OCI-LY7 (cell line): ENCODE measurements around the gene UBTF.

Source experiments
- EZH2phosphoT487 ChIP-seq: fragments of 200-600 bp; sonication (generic); IDR thresholded peaks from 2 replicates; pipeline ENCODE4 v1.6.1; 2018; ENCODE audit warnings: low read depth, borderline replicate concordance, mild to moderate bottlenecking, mixed run types, antibody characterized with exemption, low read length, moderate library complexity, mixed read lengths
- TF ChIP-seq, protein P1 (sequence below): fragments of 200-600 bp; sonication (generic); conservative IDR thresholded peaks from 2 replicates; pipeline ENCODE4 v1.5.1; 2014; ENCODE audit warnings: mild to moderate bottlenecking, antibody characterized with exemption, low read length, moderate library complexity, mixed read lengths

GRCh38 chr17:44249501-44250246, 30.2 kb upstream of the UBTF start:
- TF ChIP-seq, protein P1, sequence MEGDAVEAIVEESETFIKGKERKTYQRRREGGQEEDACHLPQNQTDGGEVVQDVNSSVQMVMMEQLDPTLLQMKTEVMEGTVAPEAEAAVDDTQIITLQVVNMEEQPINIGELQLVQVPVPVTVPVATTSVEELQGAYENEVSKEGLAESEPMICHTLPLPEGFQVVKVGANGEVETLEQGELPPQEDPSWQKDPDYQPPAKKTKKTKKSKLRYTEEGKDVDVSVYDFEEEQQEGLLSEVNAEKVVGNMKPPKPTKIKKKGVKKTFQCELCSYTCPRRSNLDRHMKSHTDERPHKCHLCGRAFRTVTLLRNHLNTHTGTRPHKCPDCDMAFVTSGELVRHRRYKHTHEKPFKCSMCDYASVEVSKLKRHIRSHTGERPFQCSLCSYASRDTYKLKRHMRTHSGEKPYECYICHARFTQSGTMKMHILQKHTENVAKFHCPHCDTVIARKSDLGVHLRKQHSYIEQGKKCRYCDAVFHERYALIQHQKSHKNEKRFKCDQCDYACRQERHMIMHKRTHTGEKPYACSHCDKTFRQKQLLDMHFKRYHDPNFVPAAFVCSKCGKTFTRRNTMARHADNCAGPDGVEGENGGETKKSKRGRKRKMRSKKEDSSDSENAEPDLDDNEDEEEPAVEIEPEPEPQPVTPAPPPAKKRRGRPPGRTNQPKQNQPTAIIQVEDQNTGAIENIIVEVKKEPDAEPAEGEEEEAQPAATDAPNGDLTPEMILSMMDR = no peak
- no peak for TF ChIP-seq EZH2phosphoT487
